Measurements from ENCODE around the gene SSBP3.
"Not testable (repeated sequence)": the region's sequence is repeated elsewhere in the genome, so short reads cannot be mapped to it uniquely, and the experiment has no call there.

Gene SSBP3

DNA sequence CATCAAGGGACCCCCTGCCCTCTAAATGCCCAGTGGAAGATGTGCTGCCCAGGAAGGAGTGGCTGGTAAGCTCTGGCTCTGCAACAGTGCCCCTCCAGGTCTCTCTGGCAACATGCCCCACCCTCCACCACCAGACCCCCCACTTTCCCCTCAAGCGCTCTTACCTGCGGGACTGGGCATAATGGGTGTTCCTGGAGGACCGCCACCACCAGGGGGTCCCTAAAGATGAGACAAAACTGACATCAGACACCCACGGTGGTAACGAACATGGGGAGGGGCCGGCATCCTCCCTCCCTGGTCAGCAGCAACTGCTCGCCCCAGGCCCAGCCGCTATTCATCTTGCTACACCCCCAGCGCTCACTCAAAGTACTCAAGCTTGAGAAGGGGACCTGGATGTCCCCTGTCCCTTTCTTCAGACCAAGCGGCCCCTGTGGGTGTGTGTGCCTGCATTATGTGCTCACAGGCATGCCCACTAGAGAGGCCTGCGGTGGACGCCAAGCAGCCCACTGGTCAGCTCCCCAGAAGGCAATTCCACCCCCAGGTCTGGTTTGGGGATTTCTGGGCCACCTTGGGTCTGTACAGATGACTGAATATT lies 165.4 kb downstream of the SSBP3 start:
- no peaks in the 10 kb centered on the region for H3K4me1 ChIP-seq (ENCODE audit: control insufficient read depth, insufficient read depth, low read length)
- H3K27ac ChIP-seq (ENCODE audit: low read depth, low read length), result no peak overlapping the region
- H3K36me3 ChIP-seq (ENCODE audit: control insufficient read depth, insufficient read depth, low read length), result peaks cover 80% of the 10 kb centered on the region
- no peak overlapping the region for H3K4me3 ChIP-seq (ENCODE audit: low read depth, low read length)
- no peak overlapping the region for H3K9ac ChIP-seq (ENCODE audit: low read depth, low read length)
- no peaks in the 10 kb centered on the region for H3K9me3 ChIP-seq (ENCODE audit: control insufficient read depth, insufficient read depth, low read length)
- no peaks in the 10 kb centered on the region for H3K27me3 ChIP-seq (ENCODE audit: control insufficient read depth, insufficient read depth, low read length)

DNA sequence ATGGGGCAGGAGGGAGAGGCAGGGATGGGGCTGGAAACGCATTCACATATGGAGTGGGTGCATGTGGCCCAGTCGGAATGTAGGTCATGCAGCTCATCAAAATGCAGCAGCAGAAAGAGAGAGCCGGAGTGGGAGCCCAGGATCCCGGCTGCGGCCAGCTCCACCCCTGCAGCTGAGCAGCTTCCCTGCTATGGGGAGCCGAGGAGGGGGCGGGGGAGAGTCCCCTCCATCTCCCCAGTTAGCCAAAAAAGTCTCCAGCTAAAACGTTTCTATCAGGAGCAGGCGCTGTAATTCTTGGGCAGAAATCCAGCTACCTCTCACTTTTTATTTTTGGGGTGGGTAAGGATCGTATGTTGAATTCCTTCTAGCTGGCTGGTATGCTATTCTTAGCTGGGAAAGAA lies 166.6 kb downstream of the SSBP3 start:
- Histone ChIP-seq H3K9me3 (ENCODE audit: control insufficient read depth, insufficient read depth, low read length) (no peaks in the 10 kb centered on the region), H3K27me3 (ENCODE audit: control insufficient read depth, insufficient read depth, low read length) (no peaks in the 10 kb centered on the region), H3K9ac (ENCODE audit: low read depth, low read length) (no peak overlapping the region), H3K4me1 (ENCODE audit: control insufficient read depth, insufficient read depth, low read length) (no peaks in the 10 kb centered on the region), H3K27ac (ENCODE audit: low read depth, low read length) (no peak overlapping the region), H3K36me3 (ENCODE audit: control insufficient read depth, insufficient read depth, low read length) (peaks cover 73% of the 10 kb centered on the region), H3K4me3 (ENCODE audit: low read depth, low read length) (no peak overlapping the region)

DNA sequence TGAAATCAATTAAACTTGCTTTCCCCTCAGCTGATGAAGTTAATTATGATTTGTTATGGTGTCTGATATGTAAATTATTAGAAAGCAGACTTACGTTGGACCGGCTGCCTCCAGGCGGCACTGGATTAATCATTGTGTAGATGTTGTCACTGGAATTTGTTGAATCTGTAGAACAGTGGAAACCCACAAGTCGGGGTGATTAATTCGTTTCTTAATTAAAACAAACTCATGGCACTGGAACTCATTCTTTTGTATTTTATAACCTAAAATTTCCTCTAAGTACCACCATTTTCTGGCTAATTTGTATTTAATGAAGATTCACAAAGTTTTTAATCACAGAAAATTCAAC lies 167.2 kb downstream of the SSBP3 start:
- H3K9me3 ChIP-seq (ENCODE audit: control insufficient read depth, insufficient read depth, low read length), result no peaks in the 10 kb centered on the region
- H3K27ac ChIP-seq (ENCODE audit: low read depth, low read length), result no peak overlapping the region
- H3K36me3 ChIP-seq (ENCODE audit: control insufficient read depth, insufficient read depth, low read length), result peaks cover 70% of the 10 kb centered on the region
- no peak overlapping the region for H3K4me3 ChIP-seq (ENCODE audit: low read depth, low read length)
- H3K4me1 ChIP-seq (ENCODE audit: control insufficient read depth, insufficient read depth, low read length), result no peaks in the 10 kb centered on the region
- no peak overlapping the region for H3K9ac ChIP-seq (ENCODE audit: low read depth, low read length)
- no peaks in the 10 kb centered on the region for H3K27me3 ChIP-seq (ENCODE audit: control insufficient read depth, insufficient read depth, low read length)

DNA sequence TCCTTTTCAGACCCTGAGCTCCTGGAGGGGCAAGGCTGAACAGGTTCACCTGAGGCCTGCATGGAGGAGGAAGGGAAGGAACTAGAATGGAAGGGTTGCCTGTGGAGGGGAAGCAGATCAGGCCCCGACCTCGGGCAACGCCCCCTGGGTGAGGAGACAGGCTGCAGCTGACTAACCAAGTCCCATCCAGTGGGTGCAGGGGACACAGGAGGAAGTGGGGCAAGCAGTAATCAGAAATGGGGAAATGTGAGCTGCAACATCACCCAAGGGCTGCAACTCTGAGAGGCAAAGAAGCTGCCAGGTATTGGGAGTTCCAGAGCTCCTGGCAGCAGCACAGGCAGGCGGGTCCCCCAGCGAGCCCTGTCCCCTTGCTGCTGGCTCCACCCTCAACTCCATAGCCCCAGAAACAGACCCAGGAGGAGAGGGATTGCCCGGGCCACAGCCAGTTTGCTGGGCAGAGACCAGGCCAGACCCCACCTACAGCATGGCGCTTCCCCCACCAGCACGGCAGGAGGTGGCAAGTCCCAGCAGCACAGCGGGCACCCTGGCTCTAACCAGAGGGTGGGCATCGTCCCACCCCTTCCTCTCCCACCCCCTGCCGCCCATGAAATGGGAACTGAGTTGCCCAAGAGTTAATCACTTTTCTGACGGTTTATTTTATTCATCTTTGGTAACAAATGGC lies 167.7 kb downstream of the SSBP3 start:
- H3K9me3 ChIP-seq (ENCODE audit: control insufficient read depth, insufficient read depth, low read length), result no peaks in the 10 kb centered on the region
- no peak overlapping the region for H3K27ac ChIP-seq (ENCODE audit: low read depth, low read length)
- peaks cover 68% of the 10 kb centered on the region for H3K36me3 ChIP-seq (ENCODE audit: control insufficient read depth, insufficient read depth, low read length)
- no peaks in the 10 kb centered on the region for H3K27me3 ChIP-seq (ENCODE audit: control insufficient read depth, insufficient read depth, low read length)
- no peaks in the 10 kb centered on the region for H3K4me1 ChIP-seq (ENCODE audit: control insufficient read depth, insufficient read depth, low read length)
- H3K4me3 ChIP-seq (ENCODE audit: low read depth, low read length), result no peak overlapping the region
- no peak overlapping the region for H3K9ac ChIP-seq (ENCODE audit: low read depth, low read length)

DNA sequence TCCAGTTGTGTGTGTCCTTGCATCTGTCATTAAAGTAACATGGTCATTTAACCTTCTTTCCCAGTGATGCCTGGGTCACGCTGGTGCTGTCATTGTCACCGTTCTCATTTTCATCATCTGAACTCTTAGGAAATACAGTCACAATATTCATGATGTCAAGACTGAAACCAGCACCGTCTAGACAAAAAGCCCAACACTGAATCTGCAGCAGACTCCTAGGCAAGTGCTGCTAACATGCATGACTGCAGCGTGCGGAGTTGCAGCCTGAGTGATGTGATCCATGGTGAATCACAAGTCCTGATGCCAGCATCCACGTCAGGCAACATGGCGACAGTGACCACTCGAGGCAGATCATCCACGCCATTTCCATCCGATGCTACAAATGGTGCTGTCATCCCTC lies 168.6 kb downstream of the SSBP3 start:
- Histone ChIP-seq H3K9me3 (ENCODE audit: control insufficient read depth, insufficient read depth, low read length) (no peaks in the 10 kb centered on the region), H3K4me3 (ENCODE audit: low read depth, low read length) (no peak overlapping the region), H3K4me1 (ENCODE audit: control insufficient read depth, insufficient read depth, low read length) (no peaks in the 10 kb centered on the region), H3K27ac (ENCODE audit: low read depth, low read length) (no peak overlapping the region), H3K27me3 (ENCODE audit: control insufficient read depth, insufficient read depth, low read length) (no peaks in the 10 kb centered on the region), H3K9ac (ENCODE audit: low read depth, low read length) (no peak overlapping the region), H3K36me3 (ENCODE audit: control insufficient read depth, insufficient read depth, low read length) (peaks cover 59% of the 10 kb centered on the region)

DNA sequence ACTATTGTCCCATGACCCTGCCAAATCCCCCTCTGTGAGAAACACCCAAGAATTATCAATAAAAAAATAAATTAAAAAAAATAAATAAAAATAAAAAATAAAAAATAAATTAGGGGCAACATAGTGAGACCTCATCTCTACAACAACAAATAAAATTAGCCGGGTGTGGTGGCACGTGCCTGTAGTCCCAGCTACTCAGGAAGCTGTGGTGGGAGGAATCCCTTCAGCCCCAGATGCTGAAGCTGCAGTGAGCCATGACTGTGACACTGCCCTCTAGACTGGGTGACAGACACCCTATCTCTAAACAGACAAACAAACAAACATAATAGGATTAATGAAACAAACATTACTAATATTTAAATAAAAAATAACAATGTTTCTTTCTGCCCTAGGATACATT lies 171.9 kb downstream of the SSBP3 start:
- Histone ChIP-seq H3K9me3 (ENCODE audit: control insufficient read depth, insufficient read depth, low read length) (no peaks in the 10 kb centered on the region), H3K9ac (ENCODE audit: low read depth, low read length) (no peak overlapping the region), H3K4me3 (ENCODE audit: low read depth, low read length) (no peak overlapping the region), H3K27ac (ENCODE audit: low read depth, low read length) (no peak overlapping the region), H3K27me3 (ENCODE audit: control insufficient read depth, insufficient read depth, low read length) (no peaks in the 10 kb centered on the region), H3K4me1 (ENCODE audit: control insufficient read depth, insufficient read depth, low read length) (no peaks in the 10 kb centered on the region), H3K36me3 (ENCODE audit: control insufficient read depth, insufficient read depth, low read length) (peaks cover 40% of the 10 kb centered on the region)

DNA sequence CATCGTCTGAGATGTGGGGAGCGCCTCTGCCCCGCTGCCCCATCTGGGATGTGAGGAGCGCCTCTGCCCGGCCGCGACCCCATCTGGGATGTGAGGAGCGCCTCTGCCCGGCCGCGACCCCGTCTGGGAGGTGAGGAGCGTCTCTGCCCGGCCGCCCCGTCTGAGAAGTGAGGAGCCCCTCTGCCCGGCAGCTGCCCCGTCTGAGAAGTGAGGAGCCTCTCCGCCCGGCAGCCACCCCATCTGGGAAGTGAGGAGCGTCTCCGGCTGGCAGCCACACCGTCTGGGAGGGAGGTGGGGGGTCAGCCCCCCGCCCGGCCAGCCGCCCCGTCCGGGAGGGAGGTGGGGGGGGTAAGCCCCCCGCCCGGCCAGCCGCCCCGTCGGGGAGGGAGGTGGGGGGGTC lies 173.0 kb downstream of the SSBP3 start:
- H3K27ac ChIP-seq (ENCODE audit: low read depth, low read length); H3K9ac ChIP-seq (ENCODE audit: low read depth, low read length); H3K27me3 ChIP-seq (ENCODE audit: control insufficient read depth, insufficient read depth, low read length); H3K4me3 ChIP-seq (ENCODE audit: low read depth, low read length); H3K4me1 ChIP-seq (ENCODE audit: control insufficient read depth, insufficient read depth, low read length); H3K9me3 ChIP-seq (ENCODE audit: control insufficient read depth, insufficient read depth, low read length): not testable (repeated sequence)
- H3K36me3 ChIP-seq (ENCODE audit: control insufficient read depth, insufficient read depth, low read length), result peaks cover 30% of the 10 kb centered on the region

DNA sequence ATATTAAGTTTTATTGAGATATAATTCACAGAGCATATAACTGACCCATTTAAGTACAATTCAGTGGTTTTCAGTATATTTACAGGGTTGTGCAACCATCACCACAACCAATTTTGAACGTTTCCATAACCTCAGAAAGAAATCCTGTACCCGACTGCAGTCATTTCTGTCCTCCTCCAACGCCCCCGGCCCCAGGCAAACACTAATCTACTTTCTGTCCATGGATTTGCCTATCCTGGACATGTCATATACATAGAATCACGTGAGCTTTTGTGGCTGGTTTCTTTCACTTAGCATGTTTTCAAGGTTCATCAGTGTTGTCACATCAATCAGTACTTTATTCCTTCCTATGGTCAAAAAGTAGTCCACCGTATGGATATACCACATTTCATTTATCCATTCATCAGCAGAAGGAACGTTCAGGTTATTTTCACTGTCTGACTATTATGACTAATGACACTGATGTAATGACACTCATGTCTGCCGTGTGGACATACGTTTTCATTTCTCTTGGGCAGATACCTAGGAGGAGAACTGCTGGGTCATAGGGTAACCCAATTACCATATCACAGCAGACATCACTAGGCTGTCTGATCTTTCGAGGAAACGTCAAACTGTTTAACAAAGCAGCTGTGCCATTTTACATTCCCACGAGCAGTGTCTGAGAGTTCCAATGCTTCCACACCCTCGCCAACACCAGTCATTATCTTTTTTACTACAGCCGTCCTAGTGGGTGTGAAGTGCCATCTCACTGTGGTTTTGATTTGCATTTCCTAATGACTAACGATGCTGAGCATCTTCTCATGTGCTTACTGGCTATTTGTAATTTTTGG lies 175.5 kb downstream of the SSBP3 start:
- peaks cover 12% of the 10 kb centered on the region for H3K36me3 ChIP-seq (ENCODE audit: control insufficient read depth, insufficient read depth, low read length)
- H3K9me3 ChIP-seq (ENCODE audit: control insufficient read depth, insufficient read depth, low read length), result no peaks in the 10 kb centered on the region
- no peaks in the 10 kb centered on the region for H3K4me1 ChIP-seq (ENCODE audit: control insufficient read depth, insufficient read depth, low read length)
- H3K4me3 ChIP-seq (ENCODE audit: low read depth, low read length), result no peak overlapping the region
- no peaks in the 10 kb centered on the region for H3K27me3 ChIP-seq (ENCODE audit: control insufficient read depth, insufficient read depth, low read length)
- no peak overlapping the region for H3K9ac ChIP-seq (ENCODE audit: low read depth, low read length)
- no peak overlapping the region for H3K27ac ChIP-seq (ENCODE audit: low read depth, low read length)

DNA sequence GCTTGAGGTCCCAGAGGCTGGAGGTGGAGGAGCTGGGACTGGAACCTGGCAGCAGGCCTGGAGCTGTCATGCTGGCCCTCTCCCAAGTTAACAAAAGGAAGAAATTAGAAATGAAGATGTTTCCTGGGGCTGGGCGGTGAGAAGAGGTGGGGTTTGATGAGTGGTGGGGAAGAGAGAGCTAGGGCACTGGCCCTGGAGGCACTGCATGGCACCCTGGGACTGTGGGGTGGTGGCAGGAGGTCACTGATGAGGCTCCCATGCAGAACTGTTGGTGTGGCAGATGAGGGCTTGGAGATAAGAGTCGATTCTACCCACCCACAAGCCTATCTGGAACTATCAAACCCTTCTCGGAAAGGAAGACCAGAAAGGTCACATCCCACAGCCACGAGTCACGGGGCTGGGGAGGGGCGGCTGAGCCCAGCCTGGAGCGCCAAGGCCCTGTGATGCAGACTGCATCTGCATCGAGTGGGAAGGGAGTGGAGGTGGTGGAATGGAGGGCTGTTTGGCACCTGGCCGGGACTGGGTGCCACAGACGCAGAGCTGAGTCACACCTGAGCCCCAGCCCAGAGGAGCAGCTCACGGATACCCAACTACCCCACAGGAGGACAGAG lies 176.8 kb downstream of the SSBP3 start:
- no peaks in the 10 kb centered on the region for H3K27me3 ChIP-seq (ENCODE audit: control insufficient read depth, insufficient read depth, low read length)
- peak overlapping the region; percentile 12 for H3K27ac ChIP-seq (ENCODE audit: low read depth, low read length)
- no peaks in the 10 kb centered on the region for H3K9me3 ChIP-seq (ENCODE audit: control insufficient read depth, insufficient read depth, low read length)
- peaks cover 9% of the 10 kb centered on the region for H3K36me3 ChIP-seq (ENCODE audit: control insufficient read depth, insufficient read depth, low read length)
- H3K4me1 ChIP-seq (ENCODE audit: control insufficient read depth, insufficient read depth, low read length), result peaks cover 4% of the 10 kb centered on the region; the same call in 1 of the 2 replicates
- H3K9ac ChIP-seq (ENCODE audit: low read depth, low read length), result no peak overlapping the region
- H3K4me3 ChIP-seq (ENCODE audit: low read depth, low read length), result no peak overlapping the region

DNA sequence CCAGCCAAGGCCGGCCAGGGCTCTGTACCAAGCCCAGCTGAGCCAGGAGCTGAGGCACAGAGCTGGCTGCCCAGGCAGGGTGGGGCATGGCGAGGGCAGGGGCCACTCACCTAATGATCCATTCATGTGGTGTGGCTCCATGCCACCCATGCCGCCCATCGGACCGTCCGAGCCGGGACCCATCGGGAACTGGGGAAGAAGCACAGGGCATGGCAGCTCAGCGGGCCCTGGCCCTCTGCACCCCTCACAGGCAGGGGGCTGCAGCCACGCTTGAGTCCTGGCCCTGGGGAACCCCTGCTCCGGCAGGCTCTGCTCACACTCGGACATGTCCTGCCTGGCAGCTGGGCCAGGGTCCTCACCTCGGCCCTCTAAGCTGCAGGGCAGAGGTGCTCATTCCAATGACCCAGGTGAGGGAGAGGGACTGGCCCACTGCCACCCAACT lies 177.5 kb downstream of the SSBP3 start:
- Histone ChIP-seq H3K4me1 (ENCODE audit: control insufficient read depth, insufficient read depth, low read length) (peaks cover 4% of the 10 kb centered on the region; the same call in 1 of the 2 replicates), H3K9me3 (ENCODE audit: control insufficient read depth, insufficient read depth, low read length) (no peaks in the 10 kb centered on the region), H3K36me3 (ENCODE audit: control insufficient read depth, insufficient read depth, low read length) (peaks cover 9% of the 10 kb centered on the region), H3K4me3 (ENCODE audit: low read depth, low read length) (no peak overlapping the region), H3K27me3 (ENCODE audit: control insufficient read depth, insufficient read depth, low read length) (no peaks in the 10 kb centered on the region), H3K27ac (ENCODE audit: low read depth, low read length) (peak overlapping the region; percentile 41), H3K9ac (ENCODE audit: low read depth, low read length) (no peak overlapping the region)

DNA sequence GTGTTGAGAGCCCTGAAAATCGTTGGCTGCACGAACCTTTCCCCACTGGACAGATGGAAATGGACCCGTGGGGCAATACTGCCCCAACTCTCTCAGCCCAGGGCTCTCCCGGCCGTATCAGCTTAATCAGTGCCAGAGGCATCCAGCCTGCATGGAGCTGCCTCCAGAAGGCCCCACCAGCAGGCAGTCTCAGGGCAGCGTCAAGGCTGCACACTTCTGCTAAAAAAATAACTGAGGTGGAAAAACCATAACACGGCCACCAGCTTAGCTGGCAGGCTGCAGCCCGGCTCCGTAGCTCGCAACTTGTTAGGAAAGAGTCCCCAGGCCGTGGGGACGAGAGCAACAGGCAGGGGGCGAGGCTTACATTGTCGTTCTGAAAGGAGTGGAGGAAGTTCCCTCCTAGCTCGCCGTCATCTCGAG lies 178.3 kb downstream of the SSBP3 start:
- H3K9me3 ChIP-seq (ENCODE audit: control insufficient read depth, insufficient read depth, low read length), result no peaks in the 10 kb centered on the region
- H3K4me1 ChIP-seq (ENCODE audit: control insufficient read depth, insufficient read depth, low read length), result peaks cover 4% of the 10 kb centered on the region; the same call in 1 of the 2 replicates
- no peak overlapping the region for H3K27ac ChIP-seq (ENCODE audit: low read depth, low read length)
- no peak overlapping the region for H3K9ac ChIP-seq (ENCODE audit: low read depth, low read length)
- no peak overlapping the region for H3K4me3 ChIP-seq (ENCODE audit: low read depth, low read length)
- H3K27me3 ChIP-seq (ENCODE audit: control insufficient read depth, insufficient read depth, low read length), result no peaks in the 10 kb centered on the region
- peaks cover 9% of the 10 kb centered on the region for H3K36me3 ChIP-seq (ENCODE audit: control insufficient read depth, insufficient read depth, low read length)
